A673 (cell line): ENCODE measurements around the gene FAM151A. TPM values are rescaled to one million over a fixed set of nuclear protein-coding genes. Genes with fewer than 3 reads are reported as not detected.

Experiments used
- BruUV-seq: library from RNA; stranded (reverse); fragments of 400-500 nt; replicated peaks from 2 replicates; lab custom pipeline; 2021; lab: Mats Ljungman, UMichigan
- CTCF ChIA-PET: fragments of 300-600 bp; sonication (Branson Sonifier 250); formaldehyde crosslinking; loops from one replicate; lab custom pipeline; 2022; ENCODE audit warnings: antibody characterized with exemption; lab: Charles Lee
- POLR2A ChIA-PET: fragments of 300-600 bp; sonication (Branson Sonifier 250); formaldehyde crosslinking; loops from one replicate; lab custom pipeline; 2022; ENCODE audit warnings: antibody characterized with exemption; ENCODE audit not compliant: low non-redundant PET; lab: Charles Lee
- DNase-seq: peaks from one replicate; pipeline ENCODE4 v3.0.0-alpha.2; 2015; ENCODE audit warnings: low spot score
- H3K27ac ChIP-seq: fragments of 200-600 bp; sonication (generic); 2 replicates; pipeline ENCODE4 v1.5.1; 2016; ENCODE audit warnings: mixed run types, low read depth, mild to moderate bottlenecking, mixed read lengths, antibody characterized with exemption, low read length; ENCODE audit not compliant: poor library complexity, severe bottlenecking
- H3K27me3 ChIP-seq: fragments of 200-600 bp; sonication (generic); replicated peaks from 2 replicates; pipeline ENCODE4 v1.6.1; 2017; ENCODE audit warnings: mixed run types, low read depth, mild to moderate bottlenecking, mixed read lengths, antibody characterized with exemption, low read length; ENCODE audit not compliant: insufficient read depth, poor library complexity
- H3K36me3 ChIP-seq: fragments of 200-600 bp; sonication (generic); 2 replicates; pipeline ENCODE4 v1.6.1; 2016; ENCODE audit warnings: mixed run types, mild to moderate bottlenecking, mixed read lengths, antibody characterized with exemption, low read length; ENCODE audit not compliant: insufficient read depth, poor library complexity, severe bottlenecking
- H3K4me1 ChIP-seq: fragments of 200-600 bp; sonication (generic); 2 replicates; pipeline ENCODE4 v1.6.1; 2017; ENCODE audit warnings: mixed run types, mild to moderate bottlenecking, mixed read lengths, antibody characterized with exemption, low read length; ENCODE audit not compliant: insufficient read depth, poor library complexity, severe bottlenecking
- H3K4me3 ChIP-seq: fragments of 200-600 bp; sonication (generic); 2 replicates; pipeline ENCODE4 v1.5.1; 2016; ENCODE audit warnings: low read depth, mixed run types, mild to moderate bottlenecking, mixed read lengths, low read length; ENCODE audit not compliant: poor library complexity, severe bottlenecking
- H3K9me3 ChIP-seq: fragments of 200-600 bp; sonication (generic); 2 replicates; pipeline ENCODE4 v1.6.1; 2016; ENCODE audit warnings: mixed run types, low read depth, mild to moderate bottlenecking, mixed read lengths, antibody characterized with exemption, low read length; ENCODE audit not compliant: poor library complexity, severe bottlenecking
- CTCF ChIP-seq: fragments of 300-800, 200-600 bp; sonication (generic); conservative IDR thresholded peaks from 2 replicates; pipeline ENCODE4 v1.5.1; 2017; ENCODE audit warnings: low read depth, mild to moderate bottlenecking, antibody characterized with exemption, low read length, moderate library complexity, mixed read lengths
- EZH2 ChIP-seq: fragments of 200-600 bp; sonication (generic); IDR thresholded peaks from 2 replicates; pipeline ENCODE4 v1.6.1; 2017; ENCODE audit warnings: borderline replicate concordance, low read depth, mild to moderate bottlenecking, mixed read lengths, antibody characterized with exemption, low read length; ENCODE audit not compliant: poor library complexity, severe bottlenecking
- intact Hi-C: fragments of 100-400 bp; cut with micrococcal nuclease; formaldehyde crosslinking; loops from one replicate; pipeline ENCODE4 v1.10.0; 2022; ENCODE audit not compliant: unreplicated experiment
- total RNA-seq: library from RNA; stranded (reverse); gene quantifications from 2 replicates; pipeline ENCODE4 v1.2.3, GENCODE V29; 2021

The FAM151A gene
- total RNA-seq, 1 experiment from 2014 or later = not detected

- CTCF ChIA-PET = no interaction called here
- H3K4me1 ChIP-seq = no peaks in the 10 kb centered on the region
- no peaks in the 10 kb centered on the region for H3K36me3 ChIP-seq
- BruUV-seq = no TSS peak
- no peak for DNase-seq
- H3K4me3 ChIP-seq = no peak overlapping the region
- H3K9me3 ChIP-seq = no peaks in the 10 kb centered on the region
- H3K27me3 ChIP-seq = no peaks in the 10 kb centered on the region
- TF ChIP-seq CTCF = no peak
- no peak overlapping the region for H3K27ac ChIP-seq
- intact Hi-C loops = no loop called here
- POLR2A ChIA-PET = no interaction called here
Observed at GRCh38 chr1:54606096-54606989, 17.0 kb downstream of the FAM151A start.

- BruUV-seq = no TSS peak
- Histone ChIP-seq H3K27me3 (no peaks in the 10 kb centered on the region), H3K4me3 (no peak overlapping the region), H3K27ac (no peak overlapping the region), H3K9me3 (no peaks in the 10 kb centered on the region), H3K4me1 (no peaks in the 10 kb centered on the region), H3K36me3 (no peaks in the 10 kb centered on the region)
- POLR2A ChIA-PET = no interaction called here
- TF ChIP-seq EZH2 (no peak), CTCF (no peak)
- CTCF ChIA-PET = no interaction called here
- DNase-seq = no peak
- intact Hi-C loops = no loop called here
Observed at GRCh38 chr1:54604572-54605370, 18.6 kb downstream of the FAM151A start.

- Histone ChIP-seq H3K4me1 (no peaks in the 10 kb centered on the region), H3K36me3 (no peaks in the 10 kb centered on the region), H3K27ac (no peak overlapping the region), H3K9me3 (no peaks in the 10 kb centered on the region), H3K4me3 (no peak overlapping the region), H3K27me3 (no peaks in the 10 kb centered on the region)
- ChIA-PET POLR2A (no interaction called here), CTCF (no interaction called here)
- no TSS peak for BruUV-seq
- no peak for TF ChIP-seq EZH2
- no peak for TF ChIP-seq CTCF
- DNase-seq = no peak
- intact Hi-C loops = no loop called here
Observed at GRCh38 chr1:54604051-54604450, 19.3 kb downstream of the FAM151A start.
